HFF-Myc (cell line): Measurements from ENCODE around the gene HMX2.

ENCODE experiments used
- DNase-seq: peaks from one replicate; pipeline ENCODE4 v3.0.0-alpha.2; 2011; ENCODE audit warnings: low read depth; ENCODE audit errors: extremely low read depth
- H3K4me3 ChIP-seq: replicated peaks from 2 replicates; pipeline ENCODE4 v1.5.1; 2011; ENCODE audit warnings: low read depth, mild to moderate bottlenecking, control low read depth, low read length
- CTCF ChIP-seq: IDR thresholded peaks from 2 replicates; pipeline ENCODE4 v1.5.1; 2012; ENCODE audit warnings: mild to moderate bottlenecking, low read depth, low read length, control low read depth; ENCODE audit errors: missing control alignments

The HMX2 gene

GRCh38 chr10:123180101-123181090 lies 32.5 kb downstream of the HMX2 start:
- DNase-seq = no peak
- no peak overlapping the region for H3K4me3 ChIP-seq
- no peak for TF ChIP-seq CTCF

- no peak overlapping the region for H3K4me3 ChIP-seq
- no peak for TF ChIP-seq CTCF
- no peak for DNase-seq
These were observed 35.8 kb downstream of the HMX2 start for GRCh38 chr10:123183724-123184123.

GRCh38 chr10:123187781-123188180 lies 39.8 kb downstream of the HMX2 start:
- TF ChIP-seq CTCF = no peak
- DNase-seq = no peak
- H3K4me3 ChIP-seq = no peak overlapping the region

- no peak for DNase-seq
- TF ChIP-seq CTCF = no peak
These were observed 44.0 kb downstream of the HMX2 start for GRCh38 chr10:123191886-123192285.

GRCh38 chr10:123194056-123194455 lies 46.1 kb downstream of the HMX2 start:
- no peak for TF ChIP-seq CTCF

More at GRCh38 chr10:123191886-123192285, 44.0 kb downstream of the HMX2 start:
- no peak overlapping the region for H3K4me3 ChIP-seq

More at GRCh38 chr10:123194056-123194455, 46.1 kb downstream of the HMX2 start:
- no peak for DNase-seq
- no peak overlapping the region for H3K4me3 ChIP-seq
